Cerebellar cortex (tissue), 1 donor: ENCODE data around the gene LRRC43.

Experiments used
- DNase-seq: peaks from one replicate; pipeline ENCODE4 v3.0.0-alpha.2; 2015; ENCODE audit warnings: low spot score

LRRC43 gene

GRCh38 chr12:122182887-122183587 is at the start of gene LRRC43:
Gene LRRC43, plus strand, starts transcription at chr12:122183123. Its CDS starts 22 bp downstream, at chr12:122183145.
- peak; percentile 19 for DNase-seq

- DNase-seq, result no peak
These were observed 49.6 kb upstream of the LRRC43 start for GRCh38 chr12:122133192-122133950.

GRCh38 chr12:122135437-122136031 is 47.4 kb upstream of the LRRC43 start:
- no peak for DNase-seq

GRCh38 chr12:122137229-122137628 is 45.7 kb upstream of the LRRC43 start:
- DNase-seq, result no peak

GRCh38 chr12:122137681-122138080 is 45.2 kb upstream of the LRRC43 start:
- DNase-seq, result no peak

GRCh38 chr12:122138181-122138580 is 44.7 kb upstream of the LRRC43 start:
- DNase-seq, result no peak

GRCh38 chr12:122138616-122139015 is 44.3 kb upstream of the LRRC43 start:
- DNase-seq, result peak; percentile 47

- no peak for DNase-seq
These were observed 43.7 kb upstream of the LRRC43 start for GRCh38 chr12:122139266-122139665.

- DNase-seq, result no peak
These were observed 43.0 kb upstream of the LRRC43 start for GRCh38 chr12:122139941-122140340.

- DNase-seq, result no peak
These were observed 42.3 kb upstream of the LRRC43 start for GRCh38 chr12:122140467-122141257.

GRCh38 chr12:122141911-122142725 is 40.8 kb upstream of the LRRC43 start:
- no peak for DNase-seq

GRCh38 chr12:122142857-122143256 is 40.1 kb upstream of the LRRC43 start:
- no peak for DNase-seq

GRCh38 chr12:122144885-122145284 is 38.0 kb upstream of the LRRC43 start:
- no peak for DNase-seq

- no peak for DNase-seq
These were observed 37.2 kb upstream of the LRRC43 start for GRCh38 chr12:122145505-122146330.

GRCh38 chr12:122147514-122148290 is 35.2 kb upstream of the LRRC43 start:
- no peak for DNase-seq

GRCh38 chr12:122148657-122149056 is 34.3 kb upstream of the LRRC43 start:
- no peak for DNase-seq

- DNase-seq, result no peak
These were observed 32.7 kb upstream of the LRRC43 start for GRCh38 chr12:122150127-122150681.

- no peak for DNase-seq
These were observed 30.2 kb upstream of the LRRC43 start for GRCh38 chr12:122152754-122153153.

- no peak for DNase-seq
These were observed 27.2 kb upstream of the LRRC43 start for GRCh38 chr12:122155705-122156104.
